ENCODE measurements around the gene EARS2.

DNA sequence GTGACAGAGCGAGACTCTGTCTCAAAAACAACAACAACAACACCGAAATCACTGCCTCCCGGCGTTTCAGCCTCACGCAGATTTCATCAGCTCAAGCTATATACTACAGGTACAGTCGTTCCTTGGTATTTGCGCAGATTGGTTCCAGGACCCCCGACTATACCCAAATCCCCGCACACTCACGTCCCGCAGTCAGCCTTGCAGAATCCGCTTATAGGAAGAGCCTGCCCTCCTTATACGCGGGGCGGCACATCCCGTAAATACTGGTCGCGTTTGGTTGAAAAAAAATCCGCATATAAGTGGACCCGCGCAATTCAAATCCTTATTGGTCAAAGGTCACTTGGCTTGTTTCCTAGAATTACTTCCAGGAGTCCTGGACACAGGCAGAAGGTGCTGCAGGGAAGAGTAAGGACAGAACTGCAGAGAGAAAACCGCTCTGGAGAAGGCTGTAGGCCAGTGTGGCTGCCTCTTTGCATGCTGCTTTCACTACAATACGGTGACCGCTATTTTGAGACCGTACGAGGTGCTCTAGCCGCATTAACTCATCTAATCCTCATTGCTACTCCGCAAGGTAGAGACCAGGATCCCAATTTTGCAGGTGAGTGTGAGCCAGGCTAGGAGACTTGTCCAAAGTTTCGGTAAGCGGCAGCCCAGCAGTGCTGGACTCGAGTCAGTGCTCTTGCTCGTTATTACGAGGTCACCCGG lies 38.2 kb upstream of the EARS2 start:
- TF ChIP-seq, protein P1, sequence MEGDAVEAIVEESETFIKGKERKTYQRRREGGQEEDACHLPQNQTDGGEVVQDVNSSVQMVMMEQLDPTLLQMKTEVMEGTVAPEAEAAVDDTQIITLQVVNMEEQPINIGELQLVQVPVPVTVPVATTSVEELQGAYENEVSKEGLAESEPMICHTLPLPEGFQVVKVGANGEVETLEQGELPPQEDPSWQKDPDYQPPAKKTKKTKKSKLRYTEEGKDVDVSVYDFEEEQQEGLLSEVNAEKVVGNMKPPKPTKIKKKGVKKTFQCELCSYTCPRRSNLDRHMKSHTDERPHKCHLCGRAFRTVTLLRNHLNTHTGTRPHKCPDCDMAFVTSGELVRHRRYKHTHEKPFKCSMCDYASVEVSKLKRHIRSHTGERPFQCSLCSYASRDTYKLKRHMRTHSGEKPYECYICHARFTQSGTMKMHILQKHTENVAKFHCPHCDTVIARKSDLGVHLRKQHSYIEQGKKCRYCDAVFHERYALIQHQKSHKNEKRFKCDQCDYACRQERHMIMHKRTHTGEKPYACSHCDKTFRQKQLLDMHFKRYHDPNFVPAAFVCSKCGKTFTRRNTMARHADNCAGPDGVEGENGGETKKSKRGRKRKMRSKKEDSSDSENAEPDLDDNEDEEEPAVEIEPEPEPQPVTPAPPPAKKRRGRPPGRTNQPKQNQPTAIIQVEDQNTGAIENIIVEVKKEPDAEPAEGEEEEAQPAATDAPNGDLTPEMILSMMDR (IDR thresholded peaks at IDR 0.05): no peak
- TF ChIP-seq EZH2phosphoT487 (IDR thresholded peaks at IDR 0.05): no peak
- peak; percentile 36 for TF ChIP-seq EZH2 (IDR thresholded peaks at IDR 0.05)
